SU-DHL-6 (cell line): ENCODE results near the gene MAP1B.

Source experiments
- H2AFZ ChIP-seq: fragments of 200-600 bp; sonication (generic); 2 replicates; pipeline ENCODE4 v1.6.1; 2014; ENCODE audit warnings: low read depth, mild to moderate bottlenecking, moderate library complexity, mixed read lengths, antibody characterized with exemption, low read length; ENCODE audit not compliant: severe bottlenecking
- H3F3A ChIP-seq: fragments of 200-600 bp; shearing (Covaris generic); 2 replicates; pipeline ENCODE4 v1.6.0; 2016; ENCODE audit warnings: antibody characterized with exemption, mild to moderate bottlenecking; ENCODE audit not compliant: insufficient read depth
- H3K27ac ChIP-seq: fragments of 200-600 bp; sonication (generic); 2 replicates; pipeline ENCODE4 v1.5.1; 2016; ENCODE audit warnings: low read depth, mild to moderate bottlenecking, low read length, moderate library complexity, mixed read lengths
- H3K27me3 ChIP-seq: fragments of 200-600 bp; sonication (generic), shearing (Covaris generic); 2 replicates; pipeline ENCODE4 v1.6.0; 2014; ENCODE audit warnings: mild to moderate bottlenecking, low read length
- H3K36me3 ChIP-seq: fragments of 200-600 bp; sonication (generic); 2 replicates; pipeline ENCODE4 v1.6.1; 2014; ENCODE audit warnings: mild to moderate bottlenecking, low read length, mixed read lengths
- H3K4me2 ChIP-seq: fragments of 300-600, 200-600 bp; shearing (Covaris generic), sonication (generic); 2 replicates; pipeline ENCODE4 v1.6.0; 2014; ENCODE audit warnings: low read length, low read depth, mild to moderate bottlenecking; ENCODE audit not compliant: poor library complexity, severe bottlenecking
- H3K4me3 ChIP-seq: fragments of 200-600 bp; sonication (generic); 2 replicates; pipeline ENCODE4 v1.5.1; 2014; ENCODE audit warnings: antibody characterized with exemption, low read length, mild to moderate bottlenecking, mixed read lengths; ENCODE audit not compliant: insufficient read depth, poor library complexity, severe bottlenecking
- H3K79me2 ChIP-seq: fragments of 200-600 bp; sonication (generic); 2 replicates; pipeline ENCODE4 v1.6.1; 2014; ENCODE audit warnings: mild to moderate bottlenecking, low read length, moderate library complexity; ENCODE audit not compliant: insufficient read depth
- H3K9ac ChIP-seq: fragments of 200-600 bp; sonication (generic); 2 replicates; pipeline ENCODE4 v1.7.0; 2014; ENCODE audit warnings: mild to moderate bottlenecking, low read length
- H3K9me2 ChIP-seq: fragments of 200-600 bp; sonication (generic); replicated peaks from 2 replicates; pipeline ENCODE4 v1.6.1; 2014; ENCODE audit warnings: low read length; ENCODE audit not compliant: insufficient read depth
- H3K9me3 ChIP-seq: fragments of 200-600 bp; sonication (generic); 2 replicates; pipeline ENCODE4 v1.6.1; 2014; ENCODE audit warnings: low read length, mixed read lengths; ENCODE audit not compliant: insufficient read depth
- H4K20me1 ChIP-seq: fragments of 200-600 bp; sonication (generic); 2 replicates; pipeline ENCODE4 v1.6.1; 2014; ENCODE audit warnings: low read depth, mild to moderate bottlenecking, antibody characterized with exemption, low read length, moderate library complexity, mixed read lengths
- EZH2phosphoT487 ChIP-seq: fragments of 200-600 bp; sonication (generic), shearing (Covaris generic); conservative IDR thresholded peaks from 2 replicates; pipeline ENCODE4 v1.6.1; 2018; ENCODE audit warnings: mild to moderate bottlenecking, antibody characterized with exemption, low read length, moderate library complexity, mixed read lengths
- TF ChIP-seq, protein P1 (sequence below): fragments of 200-600 bp; sonication (generic); IDR thresholded peaks from one replicate; pipeline ENCODE4 v1.5.1; 2017; ENCODE audit warnings: antibody characterized with exemption, mild to moderate bottlenecking, low read length, moderate library complexity; ENCODE audit not compliant: insufficient read depth, poor library complexity, severe bottlenecking

The MAP1B gene

DNA sequence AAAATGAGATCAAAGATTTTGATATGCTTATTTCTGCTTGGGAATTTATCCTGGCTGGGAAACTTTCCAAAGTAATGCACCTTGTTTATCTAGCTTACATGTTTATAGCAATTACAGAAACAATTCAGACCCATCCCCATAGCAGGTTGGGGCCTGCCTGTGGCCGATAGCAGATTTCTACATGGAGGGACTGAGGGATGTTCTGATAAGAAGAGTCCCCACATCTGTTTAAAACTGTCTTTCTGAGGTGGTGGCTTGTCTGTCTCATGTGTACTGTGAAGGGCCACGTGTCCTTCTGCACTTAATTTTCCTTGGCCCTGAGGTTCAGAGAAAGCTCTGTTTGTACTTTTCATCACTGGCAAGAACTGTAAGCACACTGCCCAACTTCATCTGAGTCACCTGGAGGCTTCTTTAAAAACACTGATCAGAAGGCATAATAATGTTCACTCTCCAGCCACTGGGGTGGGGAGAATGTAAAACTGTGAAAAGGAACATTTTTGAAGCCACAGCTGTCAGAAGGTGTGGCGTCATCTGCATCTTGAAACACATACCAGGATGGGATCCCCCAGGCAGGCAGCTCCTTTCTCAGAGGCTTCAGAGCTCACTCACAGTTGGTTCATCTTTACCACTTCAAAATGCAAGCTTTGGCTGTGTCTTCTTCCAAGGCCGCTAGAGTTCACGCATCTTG is 80.3 kb downstream of the MAP1B start:
- H3K9ac ChIP-seq, result no peak overlapping the region
- H3K79me2 ChIP-seq, result no peaks in the 10 kb centered on the region
- no peaks in the 10 kb centered on the region for H3F3A ChIP-seq
- no peaks in the 10 kb centered on the region for H3K9me2 ChIP-seq
- H3K27me3 ChIP-seq, result no peaks in the 10 kb centered on the region
- no peak for TF ChIP-seq EZH2phosphoT487
- TF ChIP-seq, protein P1, sequence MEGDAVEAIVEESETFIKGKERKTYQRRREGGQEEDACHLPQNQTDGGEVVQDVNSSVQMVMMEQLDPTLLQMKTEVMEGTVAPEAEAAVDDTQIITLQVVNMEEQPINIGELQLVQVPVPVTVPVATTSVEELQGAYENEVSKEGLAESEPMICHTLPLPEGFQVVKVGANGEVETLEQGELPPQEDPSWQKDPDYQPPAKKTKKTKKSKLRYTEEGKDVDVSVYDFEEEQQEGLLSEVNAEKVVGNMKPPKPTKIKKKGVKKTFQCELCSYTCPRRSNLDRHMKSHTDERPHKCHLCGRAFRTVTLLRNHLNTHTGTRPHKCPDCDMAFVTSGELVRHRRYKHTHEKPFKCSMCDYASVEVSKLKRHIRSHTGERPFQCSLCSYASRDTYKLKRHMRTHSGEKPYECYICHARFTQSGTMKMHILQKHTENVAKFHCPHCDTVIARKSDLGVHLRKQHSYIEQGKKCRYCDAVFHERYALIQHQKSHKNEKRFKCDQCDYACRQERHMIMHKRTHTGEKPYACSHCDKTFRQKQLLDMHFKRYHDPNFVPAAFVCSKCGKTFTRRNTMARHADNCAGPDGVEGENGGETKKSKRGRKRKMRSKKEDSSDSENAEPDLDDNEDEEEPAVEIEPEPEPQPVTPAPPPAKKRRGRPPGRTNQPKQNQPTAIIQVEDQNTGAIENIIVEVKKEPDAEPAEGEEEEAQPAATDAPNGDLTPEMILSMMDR, result no peak
- H2AFZ ChIP-seq, result no peak overlapping the region
- no peak overlapping the region for H3K4me2 ChIP-seq
- no peak overlapping the region for H3K4me3 ChIP-seq
- H3K36me3 ChIP-seq, result no peaks in the 10 kb centered on the region
- H3K9me3 ChIP-seq, result no peaks in the 10 kb centered on the region
- no peaks in the 10 kb centered on the region for H4K20me1 ChIP-seq
- H3K27ac ChIP-seq, result no peak overlapping the region

- no peaks in the 10 kb centered on the region for H3K27me3 ChIP-seq
- no peak overlapping the region for H3K9ac ChIP-seq
These were observed 80.9 kb downstream of the MAP1B start for GRCh38 chr5:72188166-72188565.

DNA sequence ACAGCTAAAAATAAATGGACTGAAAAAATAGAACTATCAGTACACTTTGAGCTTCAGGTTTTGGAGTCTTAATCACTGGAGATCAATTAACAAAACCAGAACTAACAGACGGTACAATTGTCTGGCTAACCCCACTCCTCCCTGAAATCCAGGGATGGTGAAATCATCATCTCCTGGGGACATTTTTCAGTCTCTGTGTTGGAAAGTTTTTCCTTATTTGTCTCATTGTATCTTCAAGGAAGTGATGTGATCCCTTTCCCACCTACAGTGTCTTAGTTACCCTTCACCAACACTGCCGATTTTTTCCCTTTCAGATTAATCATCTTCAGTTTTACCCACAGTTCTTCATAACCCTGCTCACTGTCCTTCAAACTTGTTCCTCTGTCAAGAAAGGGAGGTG is 81.9 kb downstream of the MAP1B start:
- no peak for TF ChIP-seq EZH2phosphoT487
- TF ChIP-seq, protein P1, result no peak
- no peak overlapping the region for H3K27ac ChIP-seq
- no peaks in the 10 kb centered on the region for H3K79me2 ChIP-seq
- no peaks in the 10 kb centered on the region for H4K20me1 ChIP-seq
- H3K4me3 ChIP-seq, result no peak overlapping the region
- no peaks in the 10 kb centered on the region for H3K9me3 ChIP-seq
- no peaks in the 10 kb centered on the region for H3K27me3 ChIP-seq
- no peaks in the 10 kb centered on the region for H3K36me3 ChIP-seq
- H3F3A ChIP-seq, result no peaks in the 10 kb centered on the region
- H3K9me2 ChIP-seq, result no peaks in the 10 kb centered on the region
- H3K9ac ChIP-seq, result no peak overlapping the region
- H2AFZ ChIP-seq, result no peak overlapping the region
- H3K4me2 ChIP-seq, result no peak overlapping the region

More at GRCh38 chr5:72188166-72188565, 80.9 kb downstream of the MAP1B start:
- no peak overlapping the region for H3K4me3 ChIP-seq
- no peaks in the 10 kb centered on the region for H3K79me2 ChIP-seq
- H3K27ac ChIP-seq, result no peak overlapping the region
- H2AFZ ChIP-seq, result no peak overlapping the region
- H3F3A ChIP-seq, result no peaks in the 10 kb centered on the region
- H3K36me3 ChIP-seq, result no peaks in the 10 kb centered on the region
- no peak for TF ChIP-seq EZH2phosphoT487
- TF ChIP-seq, protein P1, result no peak
- H4K20me1 ChIP-seq, result no peaks in the 10 kb centered on the region
- H3K9me2 ChIP-seq, result no peaks in the 10 kb centered on the region
- no peak overlapping the region for H3K4me2 ChIP-seq
- H3K9me3 ChIP-seq, result no peaks in the 10 kb centered on the region
